CD4-positive, alpha-beta T cell treated with Interleukin-4 for 1 hour (primary cell): ENCODE data around the gene ZNF768.

Source experiments
- DNase-seq, 2 donors: peaks; one replicate each; pipeline ENCODE4 v3.0.0-alpha.2; 2020 to 2022

ZNF768 gene

DNA sequence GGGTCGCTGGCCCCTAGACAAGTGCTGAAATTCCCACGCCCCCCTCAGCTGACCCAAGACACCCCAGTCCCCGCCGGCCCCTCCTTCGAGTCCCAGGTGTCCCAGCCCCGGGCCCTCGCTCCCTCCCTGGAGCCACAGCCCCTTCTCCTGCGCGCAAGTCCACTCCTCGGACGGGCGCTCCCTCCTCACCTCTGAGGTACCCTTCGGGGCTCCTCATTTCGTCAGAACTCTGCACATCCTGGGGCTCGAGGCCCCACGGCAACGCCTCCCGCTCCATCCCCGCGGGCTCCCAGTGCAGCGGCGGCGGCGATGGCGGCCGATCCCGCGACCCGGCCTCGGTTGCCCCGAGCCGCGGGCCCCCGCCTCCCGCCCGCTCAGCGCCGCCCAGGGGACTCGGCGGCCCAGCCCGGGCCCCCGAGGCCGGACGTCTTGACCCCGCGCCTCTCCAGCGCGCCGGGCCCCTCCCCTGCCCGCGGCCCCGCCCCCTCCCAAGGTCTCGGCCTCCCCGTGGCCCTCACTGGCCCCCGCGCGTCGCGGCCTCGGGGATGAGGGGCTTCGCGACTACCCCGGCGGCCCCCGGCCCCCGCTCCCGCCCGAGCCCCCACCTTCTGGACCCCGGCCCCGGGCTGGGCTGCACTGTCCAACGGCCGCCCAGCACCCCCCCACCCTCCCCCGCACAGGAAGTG is at the start of gene ZNF768:
ZNF768 (minus strand) TSS at position 430 of the 686 bp plus-strand sequence; CDS start at position 277, 153 bp downstream.
- DNase-seq, result peak in 1 of 2 donors; percentile 25

DNA sequence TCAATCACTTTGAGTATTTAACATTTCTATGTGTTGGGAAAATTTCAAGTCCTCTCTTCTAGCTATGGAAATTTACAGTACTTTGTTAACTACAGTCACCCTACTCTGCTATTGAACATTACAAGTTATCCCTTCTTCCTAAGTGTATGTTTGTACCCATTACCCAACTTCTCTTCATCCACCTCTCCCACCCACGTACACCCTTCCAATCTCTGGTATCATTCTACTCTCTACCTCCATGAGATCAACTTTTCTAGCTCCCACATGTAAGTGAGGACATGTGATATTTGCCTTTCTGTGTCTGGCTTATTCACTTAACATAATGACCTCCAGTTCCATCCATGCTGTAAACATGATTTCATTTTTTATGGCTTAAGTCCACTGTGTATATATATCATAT is 48.3 kb upstream of the ZNF768 start:
- DNase-seq, result no peak

DNA sequence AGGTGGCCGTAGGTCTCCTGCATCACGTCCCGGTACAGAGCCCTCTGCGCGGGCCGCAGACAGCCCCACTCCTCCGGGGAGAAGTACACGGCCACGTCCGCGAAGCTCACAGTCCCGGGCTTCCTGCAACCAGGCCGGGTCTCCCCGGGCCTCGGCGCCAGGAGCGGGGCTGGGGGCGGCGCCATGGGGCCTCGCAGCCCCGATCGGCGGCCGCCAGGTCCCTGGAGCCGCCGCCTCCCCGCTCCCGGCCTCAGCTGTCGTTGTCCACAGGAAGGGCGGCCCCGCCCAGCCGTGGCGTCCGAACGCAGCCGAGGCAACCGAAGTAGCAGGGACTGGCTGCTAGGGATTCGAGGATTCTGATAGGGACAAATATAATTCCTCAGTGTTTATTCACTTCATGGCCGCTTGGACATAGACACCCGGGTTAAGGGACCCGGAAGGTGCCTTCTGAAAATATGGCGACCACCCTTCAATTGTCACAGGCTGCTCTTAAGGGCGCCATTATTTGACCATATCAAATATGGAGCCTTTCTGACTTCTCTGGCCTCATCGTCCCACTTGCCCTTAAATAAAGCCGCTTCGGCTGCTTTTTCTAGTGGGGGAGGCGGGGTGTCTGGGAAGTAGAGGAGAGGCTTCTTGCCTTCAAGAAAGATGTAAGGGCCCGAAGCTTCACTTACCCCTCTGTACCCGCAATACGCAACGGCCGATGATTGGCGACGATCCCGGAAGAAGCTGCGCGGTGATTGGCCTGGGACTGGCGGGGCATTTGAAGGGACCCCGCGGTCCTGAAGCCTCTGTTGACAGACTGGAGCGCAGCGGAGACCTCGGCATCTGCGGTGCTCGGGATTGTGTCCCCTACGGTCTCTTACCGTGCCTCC is 45.3 kb upstream of the ZNF768 start, which contains the start of gene ZNF688:
ZNF688 (minus strand) TSS at position 270 of the 878 bp plus-strand sequence; CDS start at position 185, 85 bp downstream.
- peak; percentile 99 for DNase-seq

DNA sequence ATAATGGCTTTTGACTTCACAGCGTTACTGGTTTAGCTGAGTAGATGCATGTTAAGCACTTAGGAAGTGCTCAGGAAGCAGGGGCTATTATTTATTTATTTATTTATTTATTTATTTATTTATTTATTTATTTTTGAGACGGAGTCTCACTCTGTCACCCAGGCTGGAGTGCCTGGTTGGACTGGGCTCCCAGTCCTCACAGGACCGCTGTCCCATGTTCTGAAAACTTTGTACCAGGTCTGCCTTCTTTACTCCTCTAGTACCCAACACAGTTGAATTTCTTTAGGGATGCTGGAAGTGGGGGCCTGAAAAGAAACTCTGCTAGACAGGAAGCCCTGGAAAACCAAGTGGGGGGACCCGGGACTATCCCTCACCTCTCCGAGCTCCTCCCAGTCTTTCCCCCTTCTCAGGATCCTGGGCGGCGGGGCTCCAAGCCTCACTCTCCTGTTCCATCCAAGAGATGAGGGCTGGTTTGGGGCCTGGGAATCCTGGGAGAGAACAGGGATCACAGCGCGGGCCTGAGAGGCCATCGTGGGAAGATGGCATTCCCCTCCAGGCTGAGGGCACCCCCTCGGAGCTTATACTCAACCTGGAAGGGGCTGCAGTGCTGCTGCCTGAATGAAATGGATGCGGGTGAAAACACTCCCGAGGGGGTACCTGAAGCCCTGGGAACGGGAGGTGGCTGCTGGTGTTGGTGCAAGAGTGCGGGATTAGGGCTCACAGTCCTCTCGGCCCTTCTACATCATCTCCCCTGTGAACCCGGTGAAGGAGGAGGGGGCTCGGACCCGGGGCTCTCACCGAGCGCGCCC is 44.5 kb upstream of the ZNF768 start:
- no peak for DNase-seq

DNA sequence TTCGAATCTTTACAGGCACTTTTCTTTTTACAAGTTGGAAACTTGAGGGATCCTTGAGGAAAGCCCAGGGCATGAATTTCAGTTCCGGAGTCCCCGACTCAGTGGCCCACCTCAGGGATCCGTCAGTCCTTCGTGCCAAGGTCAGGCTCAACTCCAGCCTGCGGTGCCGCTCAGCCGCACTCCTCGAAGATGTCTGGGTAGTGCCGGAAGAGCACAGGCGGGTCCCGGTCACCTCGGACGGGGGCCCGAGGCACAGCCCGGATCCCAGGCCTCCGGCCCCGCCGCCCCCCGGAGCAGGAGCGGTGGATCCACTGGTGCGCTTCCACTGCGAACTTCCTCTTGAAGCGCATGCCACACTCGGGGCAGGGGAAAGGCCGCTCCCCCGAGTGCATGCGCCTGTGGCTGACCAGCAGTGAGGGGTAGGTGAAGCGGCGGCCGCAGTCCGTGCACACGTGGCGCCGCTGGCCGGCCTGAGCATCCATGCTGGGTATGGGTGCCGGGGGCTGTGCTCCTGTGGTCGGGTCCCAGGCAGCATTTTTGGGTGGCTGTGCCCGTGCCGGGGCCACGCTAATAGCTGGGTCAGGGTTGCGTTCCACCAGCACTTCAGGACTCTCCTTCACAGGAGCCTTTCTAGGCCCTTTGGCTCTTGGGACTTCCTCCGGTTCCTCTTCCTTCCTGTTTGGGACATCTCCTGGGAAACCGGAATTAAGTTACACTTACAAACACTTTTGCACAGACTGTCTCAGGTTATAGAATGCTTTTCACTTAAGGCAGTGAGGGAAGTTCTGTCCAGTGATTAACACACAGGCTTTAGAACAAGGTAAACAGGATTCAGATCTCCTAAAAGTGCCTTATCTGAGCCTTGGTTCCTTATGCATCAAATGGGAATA is 43.6 kb upstream of the ZNF768 start:
- no peak for DNase-seq

DNA sequence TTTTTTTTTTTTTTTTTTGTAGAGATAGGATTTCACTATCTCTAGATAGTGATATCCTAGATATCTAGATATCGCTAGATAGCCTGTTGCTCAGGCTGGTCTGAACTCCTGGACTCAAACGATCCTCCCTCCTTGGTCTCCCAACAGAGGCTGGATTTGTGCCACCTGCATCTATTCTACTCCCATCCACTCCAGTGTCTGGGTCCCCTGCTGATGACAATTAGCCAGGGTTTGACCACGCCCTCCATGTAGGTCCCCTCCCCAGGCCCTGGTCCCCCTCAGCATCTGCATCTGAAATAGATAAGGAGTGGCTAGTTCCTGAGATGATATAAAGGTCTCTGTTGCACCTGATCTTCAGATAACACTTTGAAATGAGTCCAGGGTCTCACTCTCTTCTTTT is 42.9 kb upstream of the ZNF768 start:
- DNase-seq, result no peak

DNA sequence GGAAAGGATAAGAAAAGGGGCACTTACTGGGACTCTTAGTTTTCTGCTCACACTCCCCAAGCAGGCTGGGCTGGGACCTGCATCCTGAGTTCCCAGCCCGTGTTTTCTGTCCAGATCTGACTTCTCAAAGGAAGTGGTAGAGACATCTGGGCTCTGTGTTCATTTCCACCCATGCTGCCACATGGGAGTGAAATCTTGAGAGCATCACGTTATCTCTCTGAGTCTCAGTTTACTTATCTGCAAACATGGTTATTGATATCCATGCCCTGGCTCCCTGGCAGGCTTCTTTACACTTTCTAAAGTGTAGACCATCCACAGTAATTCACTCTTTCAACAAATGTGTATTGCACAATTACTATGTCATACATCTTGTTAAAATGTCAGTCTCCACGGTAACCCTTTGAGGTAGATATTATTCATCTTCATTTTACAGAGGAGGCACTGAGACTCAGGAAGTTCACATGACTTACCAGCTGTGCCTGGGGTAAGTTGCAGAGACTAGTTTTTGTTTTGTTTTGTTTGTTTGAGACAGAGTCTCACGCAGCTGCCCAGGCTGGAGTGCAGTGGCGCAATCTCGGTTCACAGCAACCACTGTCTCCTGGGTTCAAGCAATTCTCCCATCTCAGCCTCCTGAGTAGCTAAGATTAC is 41.7 kb upstream of the ZNF768 start:
- peak; percentile 70 to 78 for DNase-seq

DNA sequence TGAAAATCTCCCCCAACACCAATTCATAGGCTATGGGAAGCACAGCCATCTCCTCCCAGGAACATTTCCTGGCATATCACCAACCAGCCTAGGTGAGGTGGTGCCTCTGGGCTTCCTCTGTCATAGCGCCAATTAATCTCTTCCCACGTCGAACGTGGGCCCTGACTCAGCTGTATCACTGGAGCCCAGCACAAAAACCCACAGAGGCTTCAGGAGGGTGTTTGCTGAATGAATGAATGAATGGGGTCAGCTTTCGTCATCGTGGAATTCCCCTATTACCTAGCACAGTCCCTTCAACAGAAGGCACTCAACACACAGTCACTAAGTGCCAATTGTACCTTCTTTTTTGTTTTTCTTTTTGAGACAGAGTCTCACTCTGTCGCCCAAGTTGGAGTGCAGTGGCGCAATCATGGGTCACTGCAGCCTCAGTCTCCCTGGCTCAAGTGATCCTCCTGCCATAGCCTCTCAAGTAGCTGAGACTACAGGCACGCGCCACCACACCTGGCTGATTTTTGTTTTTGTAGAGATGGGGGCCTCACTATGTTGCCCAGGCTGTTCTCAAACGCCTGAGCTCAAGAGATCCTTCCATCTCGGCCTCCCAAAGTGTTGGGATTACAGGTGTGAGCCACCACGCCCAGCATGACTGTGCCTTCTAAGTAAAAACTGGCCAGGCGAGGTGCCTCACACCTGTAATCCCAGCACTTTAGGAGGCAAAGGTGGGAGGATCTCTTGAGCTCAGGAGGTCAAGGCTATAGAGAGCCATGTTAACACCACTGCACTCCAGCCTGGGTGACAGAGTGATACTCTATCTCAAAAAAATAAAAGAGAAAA is 41.0 kb upstream of the ZNF768 start:
- DNase-seq, result peak; percentile 64 to 66

DNA sequence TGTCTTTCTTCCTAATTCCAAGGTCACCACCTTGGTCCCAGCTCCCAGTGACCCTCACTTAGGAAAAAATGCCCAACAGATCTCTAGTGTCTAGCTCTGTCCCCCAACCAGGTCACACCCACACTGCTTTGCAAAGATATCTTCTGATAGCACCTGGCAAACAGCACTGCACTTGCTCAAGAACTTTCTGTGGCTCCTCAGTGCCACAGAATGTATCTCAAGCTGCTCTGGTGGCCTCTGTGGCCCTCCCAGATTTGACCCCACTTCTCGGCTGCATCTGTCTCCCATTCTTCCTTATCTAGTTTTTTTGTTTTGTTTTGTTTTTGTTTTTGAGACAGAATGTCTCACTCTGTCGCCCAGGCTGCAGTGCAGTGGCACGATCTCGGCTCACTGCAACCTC is 40.2 kb upstream of the ZNF768 start:
- DNase-seq, result no peak

DNA sequence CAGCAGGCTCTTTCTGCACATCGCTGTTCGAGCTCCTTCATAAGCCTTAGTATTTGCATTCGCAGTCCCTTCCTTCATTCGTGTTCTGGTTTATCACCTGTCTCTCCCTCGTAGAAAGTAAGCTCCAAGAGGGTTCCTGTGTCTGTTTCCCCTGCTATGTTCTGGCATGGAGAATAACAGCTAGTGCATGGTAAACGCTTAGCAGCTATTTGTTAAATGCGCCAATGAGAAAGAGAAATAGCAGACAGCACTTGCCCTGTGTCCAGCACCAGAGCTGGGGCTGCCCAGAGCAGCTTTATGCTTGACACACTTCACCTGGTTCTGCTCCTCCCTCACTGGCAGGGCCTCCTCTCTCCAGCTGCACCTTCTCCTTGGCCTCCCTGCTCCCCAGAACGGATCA is 39.6 kb upstream of the ZNF768 start:
- DNase-seq, result no peak

DNA sequence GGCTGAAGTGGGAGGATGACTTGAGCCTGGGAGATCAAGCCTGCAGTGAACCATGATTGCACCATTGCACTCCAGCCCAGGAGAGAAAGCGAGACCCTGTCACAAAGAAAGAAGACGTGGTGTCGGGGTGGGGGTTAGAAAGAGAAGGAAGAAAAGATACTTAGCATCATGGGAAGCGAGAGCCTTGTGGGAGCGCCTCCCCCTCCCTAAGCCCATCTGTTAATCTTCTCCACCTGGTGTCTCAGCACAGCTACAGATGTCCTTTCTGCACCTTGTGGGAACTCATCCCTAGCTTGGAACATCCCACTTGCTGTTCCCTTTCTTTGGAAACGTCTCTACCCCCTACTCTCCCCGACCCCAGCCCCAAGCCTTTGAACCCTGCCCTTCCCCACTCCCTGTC is 39.2 kb upstream of the ZNF768 start:
- no peak for DNase-seq

DNA sequence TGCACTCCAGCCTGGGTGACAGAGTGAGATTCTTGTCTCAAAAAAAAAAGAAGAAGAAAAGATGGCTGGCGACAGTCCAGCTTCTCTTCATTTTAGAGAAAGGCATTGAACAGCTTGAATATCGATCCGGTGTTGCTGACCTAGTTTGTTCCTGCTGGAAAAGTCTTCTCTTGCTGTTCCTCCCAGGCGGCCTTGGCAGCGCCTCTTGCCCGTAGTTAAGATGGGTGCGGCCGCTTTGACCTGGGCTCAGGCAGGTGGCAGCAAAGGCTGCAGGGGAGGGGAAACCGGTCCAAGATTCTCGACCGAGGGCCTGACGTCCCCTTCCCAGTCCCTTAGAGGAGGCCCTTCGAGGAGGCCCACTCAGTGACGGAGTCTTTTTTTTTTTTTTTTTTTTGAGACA is 35.7 kb upstream of the ZNF768 start:
- DNase-seq, result no peak

DNA sequence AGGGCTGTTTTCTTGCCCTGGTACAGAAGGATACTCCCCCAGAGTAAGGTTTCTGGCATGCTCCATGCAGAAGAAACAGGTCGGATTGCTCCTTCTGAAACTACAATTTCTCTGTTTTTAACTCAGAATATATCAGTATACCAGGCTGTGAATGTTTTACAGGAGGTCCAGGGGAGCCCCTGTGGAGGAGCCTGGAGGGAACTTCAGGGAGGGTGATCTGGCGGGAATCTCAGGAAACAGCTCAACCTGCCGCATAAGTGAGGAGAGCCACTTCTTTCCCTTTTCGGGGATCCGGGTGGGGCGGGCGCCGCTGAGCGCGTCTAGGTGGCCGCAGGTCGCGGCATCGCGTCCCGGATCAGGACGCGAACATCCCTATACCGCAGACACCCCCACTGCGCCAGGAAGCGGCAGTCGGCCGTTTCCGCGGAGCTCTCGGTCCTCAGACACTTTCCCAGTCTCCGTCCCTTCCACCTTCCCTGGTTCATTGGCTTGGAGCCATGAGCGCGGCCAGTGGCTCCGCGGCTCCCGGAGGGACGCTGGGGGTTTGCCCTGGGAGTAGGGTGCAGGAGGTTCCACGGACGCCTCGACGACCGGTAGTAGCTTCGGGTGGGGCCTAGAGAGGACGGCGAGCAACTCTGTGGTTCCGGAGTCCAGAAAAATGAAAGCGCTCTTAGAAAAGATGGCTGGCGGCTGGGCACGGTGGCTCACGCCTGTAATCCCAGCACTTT is 34.9 kb upstream of the ZNF768 start:
- DNase-seq, result peak; percentile 37 to 41

DNA sequence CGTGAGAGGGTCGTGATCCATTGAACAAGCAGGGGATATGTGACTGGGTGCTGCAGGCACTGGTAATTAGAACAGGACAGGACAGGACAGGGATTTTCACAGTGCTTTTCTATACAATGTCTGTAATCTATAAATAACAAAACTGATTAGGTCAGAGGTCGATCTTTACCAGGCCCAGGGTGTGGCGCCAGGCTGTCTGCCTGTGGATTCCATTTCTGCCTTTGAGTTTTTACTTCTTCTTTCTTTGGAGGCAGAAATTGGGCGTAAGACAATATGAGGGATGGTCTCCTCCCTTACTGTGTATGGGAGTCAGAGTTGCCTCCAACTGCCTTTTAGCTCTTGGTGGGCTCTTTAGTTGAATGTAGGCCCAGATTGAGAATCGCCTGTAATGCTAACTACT is 33.3 kb upstream of the ZNF768 start:
- peak in 1 of 2 donors; percentile 23 for DNase-seq

DNA sequence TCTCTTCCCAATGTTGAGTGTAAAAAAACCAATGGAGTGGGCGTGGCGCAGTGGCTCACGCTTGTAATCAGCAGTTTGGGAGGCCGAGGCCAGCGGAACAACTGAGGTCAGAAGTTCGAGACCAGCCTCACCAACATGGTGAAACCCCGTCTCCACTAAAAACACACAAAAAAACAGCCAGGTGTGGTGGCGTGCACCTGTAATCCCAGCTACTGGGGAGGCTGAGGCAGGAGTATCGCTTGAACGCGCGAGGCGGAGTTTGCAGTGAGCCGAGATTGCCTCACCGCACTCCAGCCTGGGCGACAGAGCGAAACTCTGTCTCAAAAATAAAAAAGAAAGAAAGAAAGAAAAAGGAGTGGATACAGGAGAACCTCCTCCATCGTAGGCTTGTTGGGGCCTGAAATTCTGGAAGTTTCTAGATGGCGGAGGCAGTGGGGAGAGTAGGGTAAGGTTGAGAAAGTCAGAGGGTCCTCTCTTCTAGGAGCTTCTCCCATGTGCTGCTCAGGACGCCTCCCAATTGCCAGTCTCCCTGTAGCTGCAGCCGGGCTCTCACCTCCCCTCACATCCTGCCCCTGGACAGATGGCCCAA is 32.5 kb upstream of the ZNF768 start:
- DNase-seq, result no peak

DNA sequence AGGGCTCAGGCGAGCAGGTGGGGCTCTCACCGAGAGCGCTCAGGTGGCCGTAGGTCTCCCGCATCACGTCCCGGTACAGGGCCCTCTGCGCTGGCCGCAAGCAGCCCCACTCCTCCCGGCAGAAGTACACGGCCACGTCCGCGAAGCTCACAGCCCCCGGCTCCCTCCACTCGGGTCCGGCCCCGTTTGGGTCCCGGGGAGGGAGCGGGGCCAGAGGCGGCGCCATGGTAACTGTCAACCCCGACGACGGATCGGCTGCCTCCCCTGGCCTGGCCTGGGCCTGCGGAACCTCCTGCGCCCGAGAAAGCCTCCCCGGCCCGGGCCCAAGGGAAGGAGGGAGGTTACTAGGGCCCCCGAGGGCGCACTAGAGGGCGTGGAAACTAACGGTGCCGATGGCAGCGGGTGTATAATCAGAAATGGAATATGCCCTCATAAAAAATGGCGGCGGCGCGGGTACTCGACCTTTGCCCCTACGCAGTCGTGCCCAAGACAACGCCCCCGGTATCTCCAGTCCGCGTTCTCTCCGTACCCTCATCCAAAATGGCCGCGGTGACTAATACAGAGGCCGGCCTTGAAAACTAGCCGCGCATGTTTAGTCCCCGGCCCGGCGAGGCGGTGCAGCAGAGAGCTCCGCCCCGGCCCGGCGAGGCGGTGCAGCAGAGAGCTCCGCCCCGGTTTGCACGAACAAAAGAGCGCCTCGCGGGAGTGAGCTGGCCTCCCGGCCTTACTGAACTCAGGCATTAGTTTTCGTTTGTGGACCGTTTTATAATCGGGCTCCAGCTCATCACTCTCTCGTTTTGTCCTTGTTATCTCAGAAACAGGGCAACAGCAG is 31.8 kb upstream of the ZNF768 start, which contains the start of gene ZNF764:
ZNF764 (minus strand) TSS at position 418 of the 832 bp plus-strand sequence; CDS start at position 226, 192 bp downstream.
- peak; percentile 99 for DNase-seq

DNA sequence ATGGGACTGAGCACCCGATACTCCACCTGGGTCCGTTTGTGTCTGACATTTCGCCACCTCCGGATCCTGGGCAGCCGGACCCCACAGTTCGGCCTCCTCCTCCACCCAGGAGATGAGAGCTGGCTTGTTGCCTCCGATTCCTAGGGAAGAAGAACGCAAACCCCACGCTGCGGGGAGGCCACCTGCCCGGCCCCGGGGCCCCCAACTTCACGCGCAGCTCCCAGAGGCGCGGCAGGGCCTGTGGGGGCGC is 31.3 kb upstream of the ZNF768 start:
- DNase-seq, result no peak

DNA sequence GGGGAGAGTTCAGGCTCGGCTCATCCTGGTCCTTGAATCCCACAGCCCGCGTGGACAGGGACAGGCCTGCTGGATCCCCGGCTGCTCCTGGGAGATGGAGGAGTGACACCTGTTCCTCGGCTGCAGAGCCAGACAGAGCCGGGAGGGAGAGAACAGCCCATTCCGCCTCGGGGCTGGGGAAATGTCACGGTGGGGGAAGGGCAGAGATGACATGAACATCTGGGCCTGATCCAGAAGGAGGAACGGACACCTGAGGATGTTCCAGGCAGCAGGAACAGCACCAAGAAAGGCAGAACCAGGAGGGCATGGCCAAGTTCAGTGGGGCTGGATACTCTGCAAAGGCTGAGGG is 29.7 kb upstream of the ZNF768 start:
- DNase-seq, result no peak
